Measurements from ENCODE around the gene CDH13.
A peak's percentile ranks its signal among the peaks of the same experiment; 100 is the strongest.

Gene CDH13

DNA sequence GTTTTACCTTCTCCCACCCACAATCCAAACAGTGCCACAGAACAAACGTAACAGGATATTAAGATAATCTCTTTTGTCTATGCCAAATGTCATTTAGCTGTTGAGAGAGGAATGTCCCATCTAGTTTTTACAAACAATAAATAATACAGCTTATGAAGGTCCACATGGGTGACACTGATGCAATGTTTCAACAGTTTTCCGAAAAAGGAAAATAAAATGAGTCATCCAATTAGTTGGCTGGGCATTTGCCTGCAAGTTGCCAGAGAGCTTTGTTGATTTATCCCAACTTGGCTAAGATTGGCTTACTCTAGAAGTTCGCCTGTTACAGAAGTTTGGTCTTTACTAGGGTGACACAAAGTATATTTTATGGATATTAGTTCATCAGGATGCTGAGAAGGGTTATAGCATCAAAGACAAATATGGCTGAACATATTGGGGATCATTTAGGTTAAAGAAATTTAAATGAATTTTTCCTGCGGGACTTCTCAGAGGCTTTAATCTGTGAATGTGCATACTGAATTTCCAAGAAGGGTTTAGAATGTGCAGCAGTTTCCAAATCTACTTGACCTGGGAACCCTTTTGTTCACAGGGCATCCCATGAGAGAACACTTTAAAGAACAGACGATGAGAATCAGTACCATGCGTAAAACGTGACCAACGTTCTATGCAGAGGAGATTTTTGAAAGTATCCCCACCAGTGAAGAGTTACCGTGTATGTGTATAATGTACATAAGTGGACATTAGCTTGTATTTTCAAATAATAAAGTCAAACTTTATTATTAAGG, 73.1 kb downstream of the CDH13 start:
- DNase-seq (ENCODE audit: low read depth) = no peak

GRCh38 chr16:82700541-82701235, 73.9 kb downstream of the CDH13 start:
- DNase-seq (ENCODE audit: low read depth) = peak; percentile 38

- no peak for DNase-seq (ENCODE audit: low read depth)
Observed at GRCh38 chr16:82701442-82701955, 74.7 kb downstream of the CDH13 start.

- DNase-seq (ENCODE audit: low read depth) = no peak
Observed at GRCh38 chr16:82703161-82703560, 76.4 kb downstream of the CDH13 start.

DNA sequence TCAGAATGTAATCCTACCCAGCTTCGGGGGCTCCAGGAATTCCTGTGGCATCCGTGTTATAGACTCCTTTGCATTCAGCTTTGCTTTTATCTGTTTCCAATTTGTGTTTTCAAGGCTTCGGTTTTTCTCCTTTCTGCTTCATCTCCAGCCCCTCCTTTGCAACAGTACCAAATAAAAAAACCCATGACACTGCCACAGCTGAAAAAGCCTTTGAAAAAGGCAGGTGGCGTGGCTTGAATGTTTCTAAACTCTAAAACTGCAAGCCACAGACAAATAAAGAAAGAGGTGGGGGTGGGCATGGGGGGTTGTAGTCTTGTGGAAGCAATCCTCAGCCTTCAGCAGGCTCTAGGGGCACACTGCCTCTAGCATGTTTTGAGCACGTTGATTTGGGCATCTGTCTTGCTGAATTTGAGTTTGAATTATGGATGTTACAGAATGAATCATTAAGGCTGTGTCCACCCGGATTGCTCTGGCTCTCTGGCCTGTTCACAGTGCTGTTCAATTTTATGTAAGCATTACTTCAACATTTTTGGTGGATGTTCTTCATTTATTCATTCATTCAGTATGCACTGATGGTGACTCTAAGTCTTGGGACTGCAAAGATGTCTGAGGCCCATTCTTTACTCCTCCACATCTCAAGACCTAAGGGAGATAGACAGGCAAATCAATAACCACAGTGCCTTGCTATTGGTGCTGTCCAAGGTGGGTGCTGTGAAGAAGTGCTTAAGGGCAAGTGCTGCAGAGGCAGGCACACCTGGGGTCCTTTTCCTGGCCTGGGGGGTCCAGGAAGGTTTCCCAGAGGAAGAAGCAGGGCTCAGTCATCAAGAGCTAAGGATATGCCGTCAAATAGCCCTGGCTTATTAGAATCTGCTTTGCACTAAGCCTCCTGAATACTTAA, 77.4 kb downstream of the CDH13 start:
- no peak for DNase-seq (ENCODE audit: low read depth)

GRCh38 chr16:82709987-82710386, 83.2 kb downstream of the CDH13 start:
- DNase-seq (ENCODE audit: low read depth) = no peak

DNA sequence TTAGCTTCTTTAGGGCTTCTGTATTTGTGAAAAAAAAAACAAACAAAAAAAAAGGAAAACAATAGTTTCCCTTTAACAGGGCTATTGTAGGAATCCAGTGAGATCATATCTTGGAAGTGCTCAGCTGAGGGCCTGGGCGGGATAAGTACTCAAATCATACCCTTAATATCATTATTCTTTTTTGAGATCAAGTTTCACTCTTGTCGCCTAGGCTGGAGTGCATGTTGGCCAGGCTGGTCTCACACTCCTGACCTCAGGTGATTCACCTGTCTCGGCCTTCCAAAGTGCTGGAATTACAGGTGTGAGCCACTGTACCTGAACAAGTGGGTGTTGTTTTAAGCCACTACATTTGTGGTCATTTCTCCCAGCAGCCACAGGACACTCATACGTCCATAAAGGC, 87.0 kb downstream of the CDH13 start:
- no peak for DNase-seq (ENCODE audit: low read depth)

GRCh38 chr16:82715160-82715559, 88.4 kb downstream of the CDH13 start:
- DNase-seq (ENCODE audit: low read depth) = no peak

DNA sequence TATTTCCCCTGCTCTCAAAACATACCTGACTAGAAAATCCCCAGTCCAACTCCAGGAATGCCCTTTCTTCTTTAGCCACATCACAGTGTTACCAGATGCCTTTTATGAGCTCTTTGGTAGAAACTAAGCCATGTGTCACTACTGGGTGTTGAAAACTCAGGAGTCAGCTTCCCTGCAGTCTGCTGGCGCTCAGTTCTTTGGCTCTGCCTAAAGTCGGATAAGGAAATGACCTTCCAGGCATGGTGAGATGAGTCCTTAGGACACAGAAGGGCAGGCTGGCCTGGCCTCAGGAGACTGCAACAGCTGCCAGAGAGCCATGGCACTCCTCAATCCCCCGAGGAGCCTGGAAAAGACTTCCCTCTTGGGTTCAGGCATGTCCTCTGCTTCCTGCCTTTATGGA, 89.1 kb downstream of the CDH13 start:
- no peak for DNase-seq (ENCODE audit: low read depth)

- no peak for DNase-seq (ENCODE audit: low read depth)
Observed at GRCh38 chr16:82716361-82716855, 89.6 kb downstream of the CDH13 start.

- DNase-seq (ENCODE audit: low read depth) = no peak
Observed at GRCh38 chr16:82720414-82720813, 93.6 kb downstream of the CDH13 start.

DNA sequence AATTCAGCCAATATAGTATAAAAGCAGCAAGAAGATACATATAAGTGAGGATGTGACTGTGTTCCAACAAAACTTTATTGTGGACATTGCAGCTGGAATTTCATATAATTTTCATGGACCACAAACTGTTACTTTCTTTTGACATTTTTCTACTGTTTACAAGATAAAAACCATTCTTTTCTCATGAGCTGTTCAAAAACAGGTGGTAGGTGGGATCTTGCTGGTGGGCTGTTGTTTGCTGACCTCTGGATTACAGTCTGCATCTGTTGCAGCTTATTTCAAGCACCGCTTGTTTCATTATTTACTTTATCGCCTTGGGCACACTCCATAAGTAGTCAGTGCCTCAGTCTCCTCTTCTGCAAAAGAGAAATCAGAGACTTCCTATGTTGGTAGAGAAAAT, 99.5 kb downstream of the CDH13 start:
- DNase-seq (ENCODE audit: low read depth) = no peak

GRCh38 chr16:82728901-82729300, 102.1 kb downstream of the CDH13 start:
- DNase-seq (ENCODE audit: low read depth) = no peak

DNA sequence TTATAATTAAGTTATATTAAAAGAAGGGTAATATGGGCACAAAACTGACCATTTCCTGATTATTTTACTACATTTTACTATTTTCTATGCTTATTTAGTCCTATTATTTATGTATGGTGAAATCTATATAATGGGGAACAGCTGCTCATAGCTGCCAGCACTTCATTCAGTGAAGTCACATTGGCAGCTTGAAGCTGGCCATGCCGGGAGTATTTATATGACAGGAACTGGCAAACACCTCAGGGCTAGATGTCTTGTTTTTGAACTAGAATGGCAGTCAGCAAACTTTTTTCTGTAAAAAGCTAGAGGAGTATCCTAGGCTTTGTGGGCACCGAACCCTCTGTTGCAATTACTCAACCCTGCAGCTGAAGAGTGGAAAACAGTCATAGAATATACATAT, 104.1 kb downstream of the CDH13 start:
- DNase-seq (ENCODE audit: low read depth) = no peak

- DNase-seq (ENCODE audit: low read depth) = no peak
Observed at GRCh38 chr16:82732461-82732860, 105.7 kb downstream of the CDH13 start.

DNA sequence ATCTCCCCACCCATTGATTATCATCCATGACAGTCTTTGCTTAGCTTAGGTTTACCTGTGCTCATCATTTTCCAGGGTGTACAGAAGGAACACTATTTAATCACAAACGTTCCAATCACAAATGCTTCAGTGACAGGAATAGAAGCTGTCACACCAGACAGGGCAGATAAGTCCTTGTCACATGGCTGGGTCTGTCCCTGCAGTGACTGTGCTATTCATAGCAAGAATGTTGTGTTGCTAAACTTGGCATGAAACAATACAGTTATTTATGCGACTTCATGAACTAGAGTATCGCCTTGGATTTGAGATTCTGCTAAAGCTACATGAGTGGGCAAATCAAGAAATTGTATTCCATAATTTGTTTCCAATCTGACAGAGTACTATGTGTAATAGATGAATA, 108.4 kb downstream of the CDH13 start:
- no peak for DNase-seq (ENCODE audit: low read depth)

DNA sequence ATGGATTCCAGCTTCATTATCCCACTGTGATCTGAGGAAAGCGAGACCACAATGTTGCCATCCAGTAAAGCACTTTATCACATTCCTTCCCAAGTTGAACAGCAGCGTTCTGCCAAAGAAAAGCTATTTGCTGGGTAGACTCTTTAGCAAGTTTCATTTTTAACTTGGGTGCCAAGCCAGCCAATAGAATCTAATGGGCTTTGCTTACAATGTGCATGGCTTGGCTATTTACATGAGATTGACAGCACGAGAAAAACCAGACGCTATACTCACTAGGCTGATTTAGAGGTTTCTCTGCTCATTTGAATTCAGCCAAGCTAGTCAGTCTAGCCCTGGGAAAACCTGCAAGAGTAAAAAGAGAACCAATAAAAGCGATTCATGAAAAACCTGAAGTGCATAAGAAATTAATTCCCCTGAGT, 108.9 kb downstream of the CDH13 start:
- no peak for DNase-seq (ENCODE audit: low read depth)

- DNase-seq (ENCODE audit: low read depth) = no peak
Observed at GRCh38 chr16:82736224-82736623, 109.5 kb downstream of the CDH13 start.

- no peak for DNase-seq (ENCODE audit: low read depth)
Observed at GRCh38 chr16:82738699-82739098, 111.9 kb downstream of the CDH13 start.

- peak; percentile 22 for DNase-seq (ENCODE audit: low read depth)
Observed at GRCh38 chr16:82741073-82741615, 114.4 kb downstream of the CDH13 start.

DNA sequence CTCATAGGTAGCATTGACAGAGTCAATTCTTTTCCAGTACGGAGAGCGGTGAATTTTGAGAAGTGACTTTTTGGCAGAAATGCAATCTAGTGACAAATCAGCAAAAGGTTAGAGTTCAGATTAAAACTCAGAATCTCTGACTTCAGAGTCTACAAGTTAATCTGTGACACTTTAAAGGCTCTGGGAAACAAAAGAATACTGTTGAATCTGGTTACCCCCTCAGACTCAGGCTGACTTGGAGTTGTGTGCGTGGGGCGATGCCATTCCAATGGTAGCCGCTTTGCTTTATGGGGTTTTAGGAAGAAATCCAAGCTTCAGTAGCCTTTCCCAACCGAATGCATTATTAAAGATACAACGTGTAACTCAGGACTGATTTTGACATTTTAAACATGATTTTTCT, 118.2 kb downstream of the CDH13 start:
- no peak for DNase-seq (ENCODE audit: low read depth)

- DNase-seq (ENCODE audit: low read depth) = peak; percentile 18
Observed at GRCh38 chr16:82748026-82748425, 121.3 kb downstream of the CDH13 start.

All from non-pigmented ciliary epithelial cell (primary cell).